ENCODE data around the gene KLHL33. TPM values are rescaled to one million over a fixed set of nuclear protein-coding genes. Genes with fewer than 3 reads are reported as not detected.

The KLHL33 gene
- total RNA-seq, 1 experiment from 2014 or later, result 0.14 TPM

DNA sequence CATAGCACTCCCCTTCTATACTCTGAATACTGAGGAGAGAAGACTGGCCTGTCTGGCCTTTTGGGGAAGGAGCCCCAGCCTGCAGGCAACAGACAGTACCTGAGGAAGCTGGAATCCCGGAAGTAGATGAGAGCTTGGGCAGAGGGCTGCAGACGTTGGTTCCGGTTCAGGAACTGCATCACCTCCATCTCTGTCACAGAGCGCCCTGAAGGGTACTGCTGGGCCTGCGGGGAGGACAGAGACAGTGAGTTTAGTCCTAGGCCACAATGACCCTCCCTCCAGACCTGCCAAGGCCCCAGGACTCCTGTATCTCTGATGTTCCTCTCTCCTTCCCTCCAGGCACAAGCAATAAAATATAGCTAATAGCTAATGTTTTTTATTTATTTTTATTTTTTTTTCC lies 51.1 kb downstream of the KLHL33 start:
- intact Hi-C loops (cut with micrococcal nuclease), result no loop called here
- CTCF ChIA-PET, result interaction anchor here (1.2 to 2.3 kb wide), 2 partner anchors 28 to 57 kb away, joined by 3 to 8 read pairs; no protein-coding TSS in a partner anchor
- H3K9me3 Mint-ChIP-seq (ENCODE audit: unreplicated experiment), result no peaks in the 10 kb centered on the region

DNA sequence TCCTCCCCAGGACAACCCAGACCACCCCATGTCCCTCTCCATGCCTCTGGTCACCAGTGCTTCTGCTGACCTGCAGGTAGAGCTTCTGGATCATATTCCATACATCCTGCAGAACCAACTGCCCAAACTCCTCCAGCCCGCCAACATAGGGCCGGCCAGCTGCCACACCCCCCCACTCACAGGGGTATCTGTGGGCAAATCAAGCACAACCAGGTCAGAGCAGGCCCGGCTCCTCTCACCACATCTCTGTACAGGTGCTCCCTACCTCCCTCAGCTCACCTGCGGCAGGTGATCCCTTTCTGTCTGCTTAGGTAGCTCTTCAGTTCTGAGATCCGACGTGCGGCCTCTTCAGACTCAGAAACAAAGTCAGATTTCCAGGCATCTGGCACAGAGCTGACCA lies 51.6 kb downstream of the KLHL33 start:
- Mint-ChIP-seq H3K9me3 (ENCODE audit: unreplicated experiment) (no peaks in the 10 kb centered on the region), H3K4me1 (ENCODE audit: insufficient read depth, unreplicated experiment) (no peaks in the 10 kb centered on the region), H3K4me3 (ENCODE audit: unreplicated experiment) (no peak overlapping the region), H3K36me3 (ENCODE audit: insufficient read depth, unreplicated experiment) (peaks cover 57% of the 10 kb centered on the region), H3K27me3 (ENCODE audit: insufficient read depth, unreplicated experiment) (no peaks in the 10 kb centered on the region), H3K27ac (ENCODE audit: low read depth, unreplicated experiment) (no peak overlapping the region)
- CTCF ChIA-PET, result interaction anchor here (1.1 to 2.3 kb wide), 3 partner anchors 29 to 57 kb away, joined by 3 to 8 read pairs (median 3); no protein-coding TSS in a partner anchor
- intact Hi-C loops (cut with micrococcal nuclease), result no loop called here
- TF ChIP-seq CTCF (IDR thresholded peaks at IDR 0.05; ENCODE audit: unreplicated experiment), result no peak
- BruUV-seq (replicated peaks), result no TSS peak
- POLR2A ChIA-PET, result interaction anchor here (1.4 kb wide), 2 partner anchors 14 to 40 kb away, joined by 3 to 6 read pairs; partner anchors contain the start of gene PARP2
- no peak for DNase-seq (ENCODE audit: unreplicated experiment)

More for the DNA sequence above, 51.1 kb downstream of the KLHL33 start:
- H3K4me3 Mint-ChIP-seq (ENCODE audit: unreplicated experiment), result no peak overlapping the region
- no TSS peak for BruUV-seq (replicated peaks)
- no peaks in the 10 kb centered on the region for H3K27me3 Mint-ChIP-seq (ENCODE audit: insufficient read depth, unreplicated experiment)
- no peaks in the 10 kb centered on the region for H3K4me1 Mint-ChIP-seq (ENCODE audit: insufficient read depth, unreplicated experiment)
- DNase-seq (ENCODE audit: unreplicated experiment), result no peak
- peaks cover 58% of the 10 kb centered on the region for H3K36me3 Mint-ChIP-seq (ENCODE audit: insufficient read depth, unreplicated experiment)
- no peak overlapping the region for H3K27ac Mint-ChIP-seq (ENCODE audit: low read depth, unreplicated experiment)
- no peak for TF ChIP-seq CTCF (IDR thresholded peaks at IDR 0.05; ENCODE audit: unreplicated experiment)
- POLR2A ChIA-PET, result interaction anchor here (1.4 kb wide), 2 partner anchors 14 to 41 kb away, joined by 3 to 6 read pairs; partner anchors contain the start of gene PARP2

- no peak for DNase-seq (ENCODE audit: unreplicated experiment)
- BruUV-seq (replicated peaks), result no TSS peak
- Mint-ChIP-seq H3K27me3 (ENCODE audit: insufficient read depth, unreplicated experiment) (no peaks in the 10 kb centered on the region), H3K9me3 (ENCODE audit: unreplicated experiment) (no peaks in the 10 kb centered on the region), H3K4me3 (ENCODE audit: unreplicated experiment) (no peak overlapping the region), H3K27ac (ENCODE audit: low read depth, unreplicated experiment) (no peak overlapping the region), H3K4me1 (ENCODE audit: insufficient read depth, unreplicated experiment) (no peaks in the 10 kb centered on the region), H3K36me3 (ENCODE audit: insufficient read depth, unreplicated experiment) (peaks cover 51% of the 10 kb centered on the region)
- POLR2A ChIA-PET, result no interaction called here
- CTCF ChIA-PET, result interaction anchor here (0.7 to 1.1 kb wide), 2 partner anchors 33 to 224 kb away, joined by 3 read pairs; no protein-coding TSS in a partner anchor
- intact Hi-C loops (cut with micrococcal nuclease), result no loop called here
- no peak for TF ChIP-seq CTCF (IDR thresholded peaks at IDR 0.05; ENCODE audit: unreplicated experiment)
These were observed 52.3 kb downstream of the KLHL33 start for GRCh38 chr14:20383636-20384035.

GRCh38 chr14:20383032-20383431 lies 52.9 kb downstream of the KLHL33 start:
- Mint-ChIP-seq H3K4me1 (ENCODE audit: insufficient read depth, unreplicated experiment) (no peaks in the 10 kb centered on the region), H3K4me3 (ENCODE audit: unreplicated experiment) (no peak overlapping the region), H3K27ac (ENCODE audit: low read depth, unreplicated experiment) (no peak overlapping the region), H3K36me3 (ENCODE audit: insufficient read depth, unreplicated experiment) (peaks cover 47% of the 10 kb centered on the region), H3K9me3 (ENCODE audit: unreplicated experiment) (no peaks in the 10 kb centered on the region), H3K27me3 (ENCODE audit: insufficient read depth, unreplicated experiment) (no peaks in the 10 kb centered on the region)
- POLR2A ChIA-PET, result no interaction called here
- TF ChIP-seq CTCF (IDR thresholded peaks at IDR 0.05; ENCODE audit: unreplicated experiment), result no peak
- intact Hi-C loops (cut with micrococcal nuclease), result no loop called here
- no peak for DNase-seq (ENCODE audit: unreplicated experiment)
- CTCF ChIA-PET, result interaction anchor here (0.7 to 1.2 kb wide), 2 partner anchors 18 to 224 kb away, joined by 3 read pairs; no protein-coding TSS in a partner anchor
- BruUV-seq (replicated peaks), result no TSS peak

All from MCF 10A (cell line).